ENCODE measurements around the gene LYZL6. TPM values are rescaled to one million over a fixed set of nuclear protein-coding genes. Genes with fewer than 3 reads are reported as not detected.
A peak's percentile ranks its signal among the peaks of the same experiment; 100 is the strongest.

Gene LYZL6
- total RNA-seq, 1 donor from 2014 or later, result not detected

DNA sequence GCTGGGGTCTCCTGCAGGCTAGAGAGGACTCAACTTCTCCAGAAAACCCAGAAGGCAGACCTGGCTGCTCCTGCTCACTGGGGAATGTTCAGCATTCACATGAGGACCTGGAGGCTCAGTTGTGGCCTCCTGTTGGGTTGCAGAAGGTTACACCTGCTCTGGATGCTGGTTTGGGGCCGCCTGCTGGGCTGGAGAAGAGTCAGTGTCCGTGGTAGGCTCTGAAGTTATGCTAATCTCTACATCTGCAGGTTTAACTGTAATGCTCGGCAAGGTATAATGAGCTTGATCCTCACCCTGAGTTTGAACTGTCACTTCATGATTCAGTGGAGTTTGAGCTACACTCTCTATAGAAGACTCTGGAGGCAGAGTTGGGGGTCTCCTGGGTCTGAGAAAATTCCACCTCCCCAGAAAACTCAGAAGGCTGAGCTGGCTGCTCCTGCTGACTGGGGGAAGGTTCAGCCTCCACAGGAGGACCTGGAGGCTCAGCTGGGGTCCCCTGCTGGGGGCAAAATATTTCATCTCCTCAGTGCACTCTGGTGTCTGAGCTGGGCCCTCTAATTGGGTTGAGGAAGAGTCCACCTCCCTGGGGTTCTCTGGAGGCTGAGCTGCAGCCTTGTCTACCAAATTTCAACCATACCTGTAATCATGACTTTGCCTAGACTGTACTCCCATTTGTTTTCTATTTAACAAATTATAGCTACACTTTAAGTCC, 36.4 kb downstream of the LYZL6 start:
- H3K27me3 Mint-ChIP-seq (ENCODE audit: low read depth), result no peaks in the 10 kb centered on the region
- peaks cover 6% of the 10 kb centered on the region for H3K9me3 Mint-ChIP-seq
- TF ChIP-seq, protein P1, sequence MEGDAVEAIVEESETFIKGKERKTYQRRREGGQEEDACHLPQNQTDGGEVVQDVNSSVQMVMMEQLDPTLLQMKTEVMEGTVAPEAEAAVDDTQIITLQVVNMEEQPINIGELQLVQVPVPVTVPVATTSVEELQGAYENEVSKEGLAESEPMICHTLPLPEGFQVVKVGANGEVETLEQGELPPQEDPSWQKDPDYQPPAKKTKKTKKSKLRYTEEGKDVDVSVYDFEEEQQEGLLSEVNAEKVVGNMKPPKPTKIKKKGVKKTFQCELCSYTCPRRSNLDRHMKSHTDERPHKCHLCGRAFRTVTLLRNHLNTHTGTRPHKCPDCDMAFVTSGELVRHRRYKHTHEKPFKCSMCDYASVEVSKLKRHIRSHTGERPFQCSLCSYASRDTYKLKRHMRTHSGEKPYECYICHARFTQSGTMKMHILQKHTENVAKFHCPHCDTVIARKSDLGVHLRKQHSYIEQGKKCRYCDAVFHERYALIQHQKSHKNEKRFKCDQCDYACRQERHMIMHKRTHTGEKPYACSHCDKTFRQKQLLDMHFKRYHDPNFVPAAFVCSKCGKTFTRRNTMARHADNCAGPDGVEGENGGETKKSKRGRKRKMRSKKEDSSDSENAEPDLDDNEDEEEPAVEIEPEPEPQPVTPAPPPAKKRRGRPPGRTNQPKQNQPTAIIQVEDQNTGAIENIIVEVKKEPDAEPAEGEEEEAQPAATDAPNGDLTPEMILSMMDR (IDR thresholded peaks at IDR 0.05; ENCODE audit: unreplicated experiment), result no peak
- H3K27ac Mint-ChIP-seq, result no peak overlapping the region
- H3K4me1 Mint-ChIP-seq, result peaks cover 17% of the 10 kb centered on the region
- no peak for DNase-seq (ENCODE audit: low spot score in 2 of 2, unreplicated experiment in 2 of 2)
- H3K4me3 Mint-ChIP-seq, result no peak overlapping the region
- H3K36me3 Mint-ChIP-seq, result no peaks in the 10 kb centered on the region

DNA sequence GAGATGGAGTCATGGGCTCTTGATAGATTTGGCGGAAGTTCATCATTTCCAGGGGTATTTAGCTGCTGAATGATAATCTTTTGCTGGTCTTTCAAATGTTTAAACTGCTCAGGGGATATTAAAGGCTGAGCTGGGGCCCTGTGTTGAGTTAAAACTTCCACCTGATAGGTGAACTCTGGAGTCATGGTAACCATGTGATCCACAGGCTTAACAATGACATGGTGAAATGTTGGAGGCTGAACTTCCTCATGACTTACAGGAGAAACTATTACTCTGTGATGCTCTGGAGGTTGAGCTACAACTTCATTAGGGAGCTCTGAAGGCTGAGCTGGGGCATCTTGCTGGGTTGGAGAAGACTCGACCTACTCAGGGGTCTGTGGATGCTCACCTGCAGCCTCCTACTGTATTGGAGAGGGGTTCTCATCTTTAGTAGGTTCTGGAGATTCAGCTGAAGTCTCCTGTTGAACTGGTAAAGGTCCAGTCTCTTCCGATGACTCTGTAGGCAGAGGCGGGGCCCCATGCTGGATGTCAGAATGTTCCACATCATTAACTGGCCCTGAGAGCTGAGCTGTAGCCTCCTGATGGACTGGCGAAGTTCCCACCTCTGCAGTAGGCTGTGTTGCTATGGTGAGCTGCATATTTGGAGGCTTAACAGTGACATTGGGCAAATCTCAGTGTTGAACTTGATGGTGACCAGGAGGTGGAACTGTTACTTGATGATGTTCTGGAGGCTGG, 37.2 kb downstream of the LYZL6 start:
- no peaks in the 10 kb centered on the region for H3K27me3 Mint-ChIP-seq (ENCODE audit: low read depth)
- H3K4me3 Mint-ChIP-seq, result no peak overlapping the region
- peaks cover 6% of the 10 kb centered on the region for H3K9me3 Mint-ChIP-seq
- no peaks in the 10 kb centered on the region for H3K36me3 Mint-ChIP-seq
- DNase-seq (ENCODE audit: low spot score in 2 of 2, unreplicated experiment in 2 of 2), result no peak
- H3K4me1 Mint-ChIP-seq, result peaks cover 20% of the 10 kb centered on the region
- no peak overlapping the region for H3K27ac Mint-ChIP-seq
- TF ChIP-seq, protein P1 (IDR thresholded peaks at IDR 0.05; ENCODE audit: unreplicated experiment), result no peak

DNA sequence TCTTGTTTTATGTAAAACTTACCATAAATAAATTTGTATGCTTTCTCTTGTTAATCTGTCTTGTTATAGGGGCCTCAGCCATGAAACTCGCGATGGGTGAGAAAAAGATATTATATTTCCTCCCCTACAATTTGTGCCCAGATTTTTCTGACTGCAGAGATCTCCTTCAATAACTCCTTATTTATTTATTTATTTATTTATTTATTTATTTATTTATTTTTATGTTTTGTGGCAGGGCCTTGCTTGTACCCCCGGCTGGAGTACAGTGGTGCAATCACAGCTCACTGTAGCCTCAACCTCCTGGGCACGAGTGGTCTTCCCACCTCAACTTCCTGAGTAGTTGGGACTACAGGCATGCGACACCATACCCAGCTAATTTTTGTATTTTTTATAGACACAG, 40.1 kb downstream of the LYZL6 start:
- H3K9me3 Mint-ChIP-seq, result no peaks in the 10 kb centered on the region
- DNase-seq (ENCODE audit: low spot score in 2 of 2, unreplicated experiment in 2 of 2), result no peak
- H3K4me1 Mint-ChIP-seq, result peaks cover 38% of the 10 kb centered on the region
- H3K36me3 Mint-ChIP-seq, result no peaks in the 10 kb centered on the region
- H3K27me3 Mint-ChIP-seq (ENCODE audit: low read depth), result no peaks in the 10 kb centered on the region
- no peak overlapping the region for H3K4me3 Mint-ChIP-seq
- H3K27ac Mint-ChIP-seq, result peak overlapping the region; percentile 74
- TF ChIP-seq, protein P1 (IDR thresholded peaks at IDR 0.05; ENCODE audit: unreplicated experiment), result no peak

DNA sequence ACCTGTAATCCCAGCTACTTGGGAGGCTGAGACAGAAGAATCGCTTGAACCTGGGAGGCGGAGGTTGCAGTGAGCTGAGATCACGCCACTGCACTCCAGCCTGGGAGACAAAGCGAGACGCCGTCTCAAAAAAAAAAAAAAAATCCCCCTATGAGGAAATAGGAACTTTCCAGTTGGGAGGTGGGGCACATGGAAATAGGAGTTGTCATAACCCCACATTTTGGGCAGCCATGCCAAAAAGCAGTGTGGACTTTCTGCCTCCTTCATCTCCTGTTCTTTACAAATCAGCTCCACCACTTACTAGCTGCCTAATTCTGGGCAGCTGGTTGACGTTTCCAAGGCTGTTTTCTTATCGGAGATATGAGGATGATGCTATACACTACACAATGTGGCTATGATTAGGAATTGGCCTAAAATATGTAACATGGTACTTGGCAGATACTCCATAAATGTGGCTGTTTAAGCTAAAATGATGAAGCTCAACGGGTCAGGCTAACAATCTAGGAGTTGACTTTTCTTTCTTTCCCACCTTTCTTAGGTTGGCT, 41.8 kb downstream of the LYZL6 start:
- H3K27ac Mint-ChIP-seq, result peak overlapping the region; percentile 5
- H3K27me3 Mint-ChIP-seq (ENCODE audit: low read depth), result no peaks in the 10 kb centered on the region
- no peak overlapping the region for H3K4me3 Mint-ChIP-seq
- H3K9me3 Mint-ChIP-seq, result no peaks in the 10 kb centered on the region
- TF ChIP-seq, protein P1 (IDR thresholded peaks at IDR 0.05; ENCODE audit: unreplicated experiment), result no peak
- DNase-seq (ENCODE audit: low spot score in 2 of 2, unreplicated experiment in 2 of 2), result no peak
- H3K36me3 Mint-ChIP-seq, result no peaks in the 10 kb centered on the region
- peaks cover 40% of the 10 kb centered on the region for H3K4me1 Mint-ChIP-seq

DNA sequence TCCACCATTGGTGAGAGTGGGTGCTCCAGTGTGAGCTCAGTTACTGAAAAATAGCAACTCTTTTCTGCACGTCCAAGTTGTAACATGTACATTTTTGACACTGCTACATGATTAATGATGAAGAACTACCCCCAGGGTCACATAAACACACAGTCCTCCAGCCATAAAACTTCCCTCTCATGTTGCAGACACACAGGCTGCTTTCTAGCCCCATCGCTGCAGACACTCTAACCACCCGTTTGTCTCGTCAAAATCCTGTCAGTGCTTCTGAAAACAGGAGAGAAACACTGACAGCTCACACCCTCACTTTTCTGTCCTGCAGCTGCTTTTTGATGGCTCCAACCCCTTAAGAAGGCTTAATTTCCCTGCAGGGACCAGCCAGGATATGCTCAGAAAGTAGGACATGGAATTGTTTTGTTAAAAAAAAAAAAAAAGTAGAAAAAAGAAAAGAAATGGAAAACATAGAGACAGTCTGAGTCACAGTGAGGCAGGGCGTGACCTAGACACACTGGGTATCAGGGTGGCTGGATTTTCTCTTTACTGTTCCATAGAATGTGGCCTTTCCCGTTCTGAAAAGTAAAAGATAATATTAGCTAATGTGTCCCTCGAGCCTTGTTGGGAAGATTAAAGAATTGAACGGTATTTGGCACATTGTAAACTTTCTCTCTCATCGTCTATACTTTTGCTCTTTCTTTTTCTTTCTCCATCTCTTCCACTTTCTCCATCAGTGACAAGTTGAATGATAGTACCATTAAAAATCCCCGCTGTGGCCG, 42.6 kb downstream of the LYZL6 start:
- peaks cover 40% of the 10 kb centered on the region for H3K4me1 Mint-ChIP-seq
- H3K36me3 Mint-ChIP-seq, result no peaks in the 10 kb centered on the region
- TF ChIP-seq, protein P1 (IDR thresholded peaks at IDR 0.05; ENCODE audit: unreplicated experiment), result no peak
- H3K27me3 Mint-ChIP-seq (ENCODE audit: low read depth), result no peaks in the 10 kb centered on the region
- no peak for DNase-seq (ENCODE audit: low spot score in 2 of 2, unreplicated experiment in 2 of 2)
- H3K4me3 Mint-ChIP-seq, result peak overlapping the region; percentile 2
- H3K27ac Mint-ChIP-seq, result peak overlapping the region; percentile 85
- no peaks in the 10 kb centered on the region for H3K9me3 Mint-ChIP-seq
